ENCODE data around the gene ACSS1.
"Not testable (repeated sequence)": the region's sequence is repeated elsewhere in the genome, so short reads cannot be mapped to it uniquely, and the experiment has no call there.

The ACSS1 gene

DNA sequence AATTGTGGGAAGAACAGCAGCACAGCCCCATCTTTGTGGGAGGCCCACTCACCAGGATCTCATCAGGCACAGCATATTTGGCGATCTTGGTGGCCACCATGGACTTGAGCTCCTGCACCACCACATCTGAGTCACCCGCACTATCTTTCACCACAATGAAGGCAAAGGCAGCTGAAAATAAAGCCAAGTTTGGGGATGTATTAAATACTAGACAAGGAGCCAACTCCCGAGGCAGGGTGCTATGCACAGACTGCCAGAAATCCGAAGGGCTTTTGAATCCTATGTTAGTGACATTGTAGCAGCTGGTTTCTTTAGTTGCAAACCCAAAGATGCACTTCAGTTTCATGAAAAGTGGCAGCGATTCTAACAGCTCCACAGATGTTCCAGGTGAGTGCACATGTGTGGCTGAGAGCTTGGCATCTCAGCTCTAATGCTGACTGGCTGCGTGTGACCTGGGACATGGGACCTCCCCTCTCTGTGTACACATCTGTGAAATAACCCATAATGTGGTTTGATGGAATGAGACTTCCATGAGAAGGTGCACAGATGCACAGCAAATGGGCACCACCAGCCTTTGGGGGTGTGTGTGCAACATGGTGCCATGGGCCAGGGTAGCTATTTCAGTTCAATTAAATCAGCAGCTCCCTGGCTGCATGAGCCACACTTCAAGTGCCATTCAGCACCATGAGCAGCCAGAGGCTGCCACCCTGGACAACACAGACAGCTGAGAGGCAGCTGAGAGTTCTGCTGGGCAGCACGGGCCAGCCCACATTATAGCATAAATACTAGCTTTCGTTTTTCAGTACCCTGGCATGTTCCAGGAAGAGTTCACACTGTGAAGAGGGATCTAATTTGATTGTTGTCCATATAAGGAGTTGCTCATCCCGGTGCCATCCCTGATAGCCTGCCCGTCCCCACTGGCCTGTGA, 48.5 kb downstream of the ACSS1 start:
- no peak for DNase-seq

DNA sequence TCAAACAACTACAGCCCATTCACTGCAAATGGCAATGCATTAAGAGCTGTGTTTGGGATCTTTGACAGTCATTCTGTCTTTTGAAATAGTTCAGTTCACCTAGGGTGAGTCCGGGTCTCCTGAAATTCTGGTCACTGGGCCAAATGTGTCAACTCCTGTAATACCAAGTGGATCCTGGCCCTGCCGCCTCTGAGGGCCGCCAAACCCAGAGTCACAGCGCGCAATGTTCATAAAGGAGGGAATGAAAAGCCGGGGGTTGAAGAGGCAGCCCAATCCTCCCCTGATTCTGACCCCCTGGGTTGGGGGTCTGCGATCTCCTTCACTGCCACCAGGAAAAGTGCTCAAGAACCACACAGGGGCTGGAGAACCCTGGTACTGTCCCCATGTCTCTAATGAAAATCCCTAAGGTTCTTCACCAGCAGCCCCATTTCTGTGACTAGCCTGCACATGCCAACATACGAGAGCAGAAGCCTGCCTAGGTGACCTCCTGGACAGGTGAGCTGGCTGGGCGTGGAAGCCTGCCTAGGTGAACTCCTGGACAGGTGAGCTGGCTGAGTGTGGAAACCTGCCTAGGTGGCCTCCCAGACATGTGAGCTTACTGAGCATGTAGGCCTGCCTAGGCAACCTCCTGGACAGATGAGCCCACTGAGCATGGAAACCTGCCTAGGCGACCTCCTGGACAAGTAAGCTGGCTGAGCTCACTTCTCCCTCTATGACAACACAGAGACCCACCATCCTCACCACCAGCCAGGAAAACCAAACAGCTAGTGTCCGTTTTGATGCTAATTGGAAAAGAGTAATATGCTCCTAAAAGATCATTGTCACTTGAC, 49.3 kb downstream of the ACSS1 start:
- DNase-seq: no peak

DNA sequence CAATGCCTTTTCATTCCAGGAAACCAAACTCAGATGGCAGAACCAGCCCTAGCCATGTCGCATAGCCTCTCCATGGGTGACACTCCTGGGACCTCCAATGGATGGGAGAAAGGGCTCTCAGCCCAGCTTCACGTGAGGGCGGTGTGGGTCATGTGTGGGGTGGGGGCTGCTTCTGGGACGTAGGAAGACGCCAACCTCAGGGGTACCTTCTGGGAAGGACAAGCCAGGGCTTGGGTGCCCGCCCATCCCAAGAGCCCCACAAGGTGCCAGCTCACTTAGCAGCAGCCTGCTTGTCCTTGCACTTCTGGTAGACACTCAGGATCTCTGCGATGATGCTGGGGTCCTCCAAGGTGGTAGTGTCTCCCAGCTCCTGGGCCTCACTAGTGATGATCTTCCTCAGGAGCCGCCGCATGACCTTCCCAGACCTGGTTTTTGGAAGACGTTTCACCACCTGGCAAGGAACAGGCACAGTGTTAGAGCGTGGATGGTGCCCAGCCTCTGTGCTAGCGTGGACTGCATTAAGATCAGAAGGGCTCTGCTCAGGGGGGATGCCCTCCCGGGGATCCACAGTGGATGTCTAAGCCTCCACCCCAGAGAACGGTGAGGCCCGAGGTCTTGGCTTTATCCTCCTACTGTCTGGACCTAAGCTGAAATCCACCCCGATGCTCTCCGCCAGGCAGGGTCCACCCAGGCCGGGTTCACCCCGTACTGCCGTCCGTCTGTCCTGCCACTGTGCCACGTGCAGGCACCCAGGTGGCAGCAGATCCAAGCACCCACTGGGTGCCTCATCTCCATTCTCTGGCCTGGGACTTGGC, 50.2 kb downstream of the ACSS1 start:
- DNase-seq: no peak

DNA sequence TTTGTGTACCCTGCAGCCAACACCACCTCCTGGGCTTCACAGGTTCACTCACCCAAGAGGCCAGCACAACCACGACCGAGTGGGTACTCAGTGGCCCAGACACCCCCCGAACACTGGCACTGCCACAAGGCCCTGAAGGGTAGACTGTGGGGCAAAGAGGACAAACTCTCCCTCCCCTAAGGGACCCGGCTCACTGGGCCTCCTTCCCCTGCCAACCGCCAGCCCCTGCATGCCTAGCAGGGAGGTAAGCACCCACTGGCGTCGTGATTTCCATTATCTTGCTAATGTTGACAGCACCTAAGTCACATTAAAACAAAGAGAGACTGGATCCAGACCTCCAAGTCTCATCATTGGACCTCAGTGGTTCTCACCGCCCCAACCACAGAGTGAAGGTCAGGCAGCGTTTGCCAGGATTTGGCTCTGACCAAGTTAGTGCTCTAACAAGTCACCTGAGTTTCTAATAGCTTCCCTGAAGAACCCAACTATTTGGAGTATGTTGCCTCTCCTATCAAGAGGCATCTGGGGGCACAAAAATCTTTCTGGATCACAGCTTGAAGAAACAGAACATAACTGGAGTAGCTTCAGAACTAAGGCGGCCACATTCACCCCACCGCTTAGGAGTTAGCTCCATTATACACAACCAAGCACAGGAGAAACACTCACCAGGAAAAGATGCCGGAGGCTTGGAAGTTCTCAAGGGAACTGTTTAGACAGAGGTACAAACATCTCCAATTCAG, 51.3 kb downstream of the ACSS1 start:
- DNase-seq: no peak

DNA sequence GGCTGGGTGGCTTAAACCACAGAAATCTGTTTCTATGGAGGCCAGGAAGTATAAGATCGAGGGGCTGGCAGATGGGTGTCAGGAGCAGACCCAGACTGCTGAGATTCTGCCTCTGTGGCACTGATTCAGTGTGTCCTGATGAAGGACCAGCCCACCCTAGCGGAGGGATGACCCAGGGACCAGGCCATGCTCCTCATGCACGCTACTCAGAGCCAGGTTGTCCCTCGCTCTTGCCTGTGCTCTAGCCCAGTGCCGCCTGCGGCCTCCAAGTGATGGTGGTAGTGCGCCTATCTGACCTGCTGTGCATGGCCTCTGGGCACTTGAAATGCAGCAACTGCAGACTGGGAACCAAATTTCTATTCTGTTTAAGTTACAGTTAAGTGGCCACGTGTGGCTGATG, 52.3 kb downstream of the ACSS1 start:
- DNase-seq: no peak

DNA sequence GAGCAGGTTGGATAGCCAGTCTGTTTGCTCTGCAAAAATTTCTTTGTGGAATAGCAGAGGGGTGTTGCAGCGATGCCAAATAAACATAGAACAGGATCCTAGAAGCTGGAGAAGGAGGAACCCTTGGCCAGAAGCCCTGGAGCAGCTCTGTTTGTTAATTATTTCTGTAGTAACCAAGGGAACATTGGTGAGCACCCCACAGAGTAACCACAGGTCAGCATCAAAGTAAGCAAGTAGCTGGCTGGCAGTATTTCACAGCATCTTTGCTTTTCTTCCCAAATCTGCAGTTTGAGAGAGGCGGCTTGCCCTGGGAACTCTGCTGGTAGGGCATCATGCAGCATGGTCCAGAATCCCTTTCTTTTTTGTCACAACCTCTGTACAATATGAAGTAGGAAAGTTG, 52.7 kb downstream of the ACSS1 start:
- no peak for DNase-seq

DNA sequence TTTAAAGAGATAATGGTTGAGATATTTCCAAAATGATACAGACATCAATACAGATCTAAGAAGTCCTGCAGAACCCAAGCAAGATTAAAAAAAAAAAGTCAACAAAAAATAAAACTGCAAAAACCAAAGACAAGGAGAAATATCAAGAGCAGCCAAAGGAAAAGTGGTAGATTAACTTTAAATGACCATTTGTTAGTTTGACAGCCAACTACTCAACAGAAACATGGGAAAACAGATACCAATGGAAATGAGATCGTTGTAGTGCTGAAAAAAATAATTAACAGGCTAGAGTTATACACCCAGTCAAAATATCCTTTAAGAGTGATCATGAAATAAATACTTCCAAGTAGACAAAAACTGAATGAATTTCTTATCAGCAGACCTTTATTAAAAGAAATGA, 54.9 kb downstream of the ACSS1 start:
- DNase-seq: no peak

DNA sequence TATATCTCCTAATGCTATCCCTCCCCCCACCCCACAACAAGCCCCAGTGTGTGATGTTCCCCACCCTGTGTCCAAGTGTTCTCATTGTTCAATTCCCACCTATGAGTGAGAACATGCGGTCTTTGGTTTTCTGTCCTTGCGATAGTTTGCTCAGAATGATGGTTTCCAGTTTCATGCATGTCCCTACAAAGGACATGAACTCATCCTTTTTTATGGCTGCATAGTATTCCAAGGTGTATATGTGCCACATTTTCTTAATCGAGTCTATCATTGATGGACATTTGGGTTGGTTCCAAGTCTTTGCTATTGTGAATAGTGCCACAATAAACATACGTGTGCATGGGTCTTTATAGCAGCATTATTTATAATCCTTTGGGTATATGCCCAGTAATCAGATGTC, 56.6 kb downstream of the ACSS1 start:
- not testable (repeated sequence) for DNase-seq

DNA sequence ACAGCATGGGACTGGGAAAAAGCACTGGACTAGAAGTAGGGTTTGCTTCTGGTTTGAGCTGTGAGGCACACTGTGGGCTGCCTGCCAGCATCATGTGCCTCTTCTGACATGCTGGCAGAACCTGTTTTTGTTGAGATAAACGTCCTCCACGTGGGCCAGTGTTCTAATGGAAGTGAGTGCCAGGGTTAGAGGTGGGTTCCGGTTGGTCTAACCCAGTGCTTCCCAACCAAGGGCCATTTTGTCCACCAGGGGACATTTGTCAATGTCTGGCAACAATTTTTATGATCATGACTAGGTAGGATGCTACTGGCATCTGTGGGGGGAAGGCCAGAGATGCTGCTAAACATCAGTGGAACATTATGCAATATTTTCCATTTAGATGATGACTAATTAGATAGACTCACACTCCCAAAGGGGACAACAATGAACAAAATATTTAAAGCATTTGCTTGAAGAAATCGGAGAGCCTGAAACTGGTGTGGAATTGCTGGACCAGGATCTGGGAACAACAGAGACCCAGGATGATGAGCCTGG, 57.6 kb downstream of the ACSS1 start:
- DNase-seq: no peak

DNA sequence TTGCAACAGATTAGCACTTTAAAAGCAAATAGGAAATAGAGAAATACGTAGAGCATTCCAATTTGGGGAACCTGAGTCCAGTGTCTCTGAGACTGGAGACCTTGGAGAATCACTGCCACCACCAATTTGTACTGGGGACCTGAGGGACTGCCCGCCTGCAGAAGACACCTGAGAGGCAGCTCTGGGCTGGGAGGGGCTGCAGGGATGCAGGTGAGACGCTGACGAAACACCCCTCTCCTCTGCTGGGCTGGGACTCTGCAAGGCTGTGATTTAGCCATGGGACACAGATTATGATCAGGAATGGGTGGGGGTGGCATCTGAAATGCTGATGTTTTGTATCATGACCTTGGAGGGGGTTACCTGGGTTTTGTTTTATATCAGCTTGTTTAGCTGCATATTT, 58.4 kb downstream of the ACSS1 start:
- no peak for DNase-seq

DNA sequence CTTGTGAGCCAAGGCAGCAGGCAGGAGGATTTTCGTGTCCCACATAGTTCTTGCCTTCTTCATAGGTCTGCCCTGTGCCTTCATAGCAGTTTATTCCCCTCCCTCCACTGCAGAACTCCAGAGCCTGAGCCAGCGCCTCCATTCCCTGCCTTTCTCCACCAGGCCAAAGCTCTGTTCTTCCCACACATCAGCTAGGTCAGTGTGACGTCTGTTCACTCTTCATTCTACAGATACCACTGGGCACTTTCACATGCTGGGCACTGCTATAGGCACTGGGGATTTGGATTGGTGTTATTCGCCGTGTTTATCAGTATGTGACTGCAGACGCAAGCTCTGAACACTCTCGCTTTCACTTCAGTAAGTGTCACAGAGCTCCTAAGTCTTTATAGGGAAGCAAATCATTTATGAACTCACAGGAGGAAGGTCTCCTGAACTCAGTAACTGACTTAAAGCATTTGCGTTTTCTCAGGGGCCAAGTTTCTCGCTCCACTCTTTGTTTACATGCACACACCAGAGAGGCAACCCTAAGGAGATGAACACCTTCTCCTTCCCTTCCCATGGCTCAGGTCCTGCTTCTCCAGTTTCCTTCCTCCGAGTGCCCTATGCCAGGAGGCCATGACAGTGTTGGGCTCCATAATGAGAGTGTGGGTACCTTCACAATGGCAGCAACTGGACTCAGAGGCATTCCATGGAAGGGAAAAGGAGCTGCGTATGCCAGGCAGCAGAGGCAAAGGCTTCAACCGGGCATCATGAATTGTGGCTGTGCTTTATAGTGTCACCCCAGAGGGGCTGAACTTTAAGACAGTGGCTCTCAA, 59.1 kb downstream of the ACSS1 start:
- no peak for DNase-seq

DNA sequence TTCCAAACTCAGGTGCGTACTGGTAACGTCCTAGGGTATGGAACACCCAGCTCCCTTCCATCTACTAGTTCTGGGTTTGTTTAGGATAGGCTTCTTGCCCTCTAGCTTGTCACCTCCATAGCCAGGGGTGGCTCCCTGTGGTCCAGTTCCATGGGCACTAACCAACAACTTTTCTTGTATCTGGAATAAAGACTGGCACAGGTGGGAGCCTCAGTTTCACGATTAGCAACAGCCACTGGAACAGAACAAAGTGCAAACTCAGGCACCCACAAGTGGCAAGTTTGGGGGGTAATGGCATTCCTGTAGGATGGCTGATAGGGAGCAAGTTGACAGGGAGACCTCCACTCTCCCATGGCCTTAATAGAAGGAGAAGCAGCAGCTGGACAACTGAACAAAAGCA, 59.8 kb downstream of the ACSS1 start:
- no peak for DNase-seq

DNA sequence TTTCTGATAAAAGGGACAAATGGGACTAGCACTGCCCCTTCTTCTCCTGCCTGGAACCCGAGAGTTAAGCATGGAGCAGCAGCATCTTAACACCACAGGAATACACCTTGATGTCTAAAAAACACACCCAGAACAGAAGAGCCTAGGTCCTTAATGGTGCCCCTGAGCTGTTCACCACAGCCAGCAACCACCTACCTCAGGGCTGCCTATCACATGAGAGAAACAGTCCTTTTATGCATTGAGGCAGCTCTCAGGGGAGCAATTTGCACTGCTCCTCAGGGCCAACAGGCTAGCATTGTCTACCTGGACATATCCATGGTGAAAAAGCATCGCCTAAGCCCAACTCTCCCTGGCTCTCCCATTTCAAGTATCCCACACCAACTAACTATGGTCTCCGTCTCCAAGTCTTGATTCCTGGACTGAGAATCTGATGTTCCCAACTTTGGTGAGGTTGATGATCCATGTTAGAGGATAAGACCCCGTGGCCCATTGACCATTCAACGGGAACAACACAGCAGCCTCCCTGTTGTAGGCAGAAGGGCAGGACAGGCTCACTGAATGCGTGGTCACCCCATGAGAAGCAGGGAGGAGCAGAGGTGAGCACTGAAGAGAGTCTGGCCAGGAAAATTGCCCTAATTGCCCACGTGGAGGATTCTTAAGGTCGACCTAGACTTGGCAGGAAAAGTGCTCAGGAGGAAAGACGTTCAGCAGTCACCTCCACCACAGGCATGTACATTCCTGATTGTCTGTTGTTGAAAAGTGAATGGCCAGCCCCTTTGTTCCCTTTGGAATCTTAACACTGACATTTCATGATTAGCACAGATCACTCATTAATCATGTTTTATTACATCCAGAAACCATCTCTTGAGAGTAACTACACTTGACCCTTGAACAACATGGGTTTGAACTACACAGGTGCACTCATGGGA, 61.2 kb downstream of the ACSS1 start:
- DNase-seq: no peak

DNA sequence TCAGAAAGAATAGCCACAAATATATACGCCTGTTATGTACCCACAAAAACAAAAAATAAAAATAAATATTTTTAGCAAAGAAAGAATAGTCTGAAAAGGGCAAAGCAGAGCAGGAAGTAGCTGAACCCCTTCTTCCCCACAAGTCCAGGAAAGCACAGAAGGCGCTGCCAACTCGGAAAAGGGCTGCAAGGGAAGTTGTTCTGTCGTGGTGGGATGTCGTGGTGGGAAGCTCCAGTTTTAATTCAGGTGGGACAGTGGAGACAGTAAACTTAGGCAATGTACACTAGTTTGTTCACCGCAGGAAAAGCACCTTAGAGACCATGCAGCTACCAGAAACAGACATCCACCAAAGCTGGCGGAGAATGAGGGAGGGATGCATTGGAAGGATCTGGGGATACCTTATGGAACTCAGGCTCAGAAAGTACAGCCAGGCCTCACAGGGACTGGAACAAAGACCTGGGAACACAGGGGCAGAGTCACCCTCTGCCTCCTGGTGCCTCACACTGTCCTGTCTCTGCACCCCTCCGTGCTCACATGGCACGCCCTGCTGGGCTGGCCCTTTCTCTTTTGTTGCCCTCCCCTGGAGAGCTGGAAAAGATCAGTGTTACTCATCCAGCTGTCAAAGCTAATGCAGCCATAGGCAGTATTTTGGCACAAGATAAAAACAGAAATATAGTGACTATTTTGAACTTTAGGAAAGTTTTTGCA, 62.0 kb downstream of the ACSS1 start:
- no peak for DNase-seq

DNA sequence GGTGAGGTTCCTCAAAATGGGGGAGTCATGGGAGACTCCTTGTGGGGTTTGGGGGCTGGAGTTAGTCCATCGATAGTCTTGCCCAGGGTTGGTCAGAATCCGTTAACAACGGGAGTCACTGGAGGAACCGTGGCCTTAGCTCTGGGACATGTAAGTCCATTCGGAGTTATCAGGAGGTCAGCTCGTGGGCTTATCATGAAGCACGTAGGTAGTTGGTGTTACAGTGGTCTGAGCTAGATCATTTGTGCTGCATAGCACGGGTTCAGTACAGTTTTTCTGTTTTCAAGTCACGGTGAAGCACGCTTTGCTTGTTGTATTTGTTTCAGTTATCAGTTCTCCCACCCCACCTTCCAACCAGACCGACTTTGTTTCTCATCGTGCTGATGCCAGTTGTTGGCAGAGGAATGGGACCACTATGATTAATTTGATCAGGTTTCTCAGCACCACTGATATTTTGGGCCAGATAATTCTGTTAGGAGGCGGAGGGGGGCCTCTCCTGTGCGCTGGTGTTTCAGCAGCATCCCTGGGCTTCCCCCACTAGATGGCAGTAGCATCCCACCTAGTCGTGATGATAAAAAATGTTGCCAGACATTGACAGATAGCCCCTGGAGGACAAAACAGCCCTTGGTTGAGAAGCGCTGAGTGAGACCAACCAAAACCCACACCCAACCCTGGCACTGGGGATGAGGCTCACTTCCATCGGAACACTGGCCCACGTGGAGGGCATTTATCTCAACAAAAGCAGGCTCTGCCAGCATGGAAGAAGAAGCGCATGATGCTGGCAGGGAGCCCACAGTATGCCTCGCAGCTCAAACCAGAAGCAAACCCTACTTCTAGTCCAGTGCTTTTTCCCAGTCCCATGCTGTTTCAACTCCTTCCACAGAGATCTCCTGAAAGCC, 63.2 kb downstream of the ACSS1 start:
- DNase-seq: peak; percentile 35

DNA sequence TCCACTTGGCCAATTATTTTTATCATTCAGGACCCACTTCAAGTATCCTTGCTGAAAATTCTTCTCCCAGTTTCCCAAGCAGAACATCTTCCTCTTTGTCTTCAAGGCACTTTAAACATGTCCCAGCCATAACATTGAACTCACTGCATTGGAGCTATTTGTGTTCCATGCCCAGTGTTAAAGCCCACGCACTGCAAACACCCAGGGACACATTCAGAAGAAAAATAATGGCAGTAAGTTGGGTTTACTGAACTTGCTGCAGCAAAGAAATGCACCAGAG, 63.8 kb downstream of the ACSS1 start:
- DNase-seq: no peak

DNA sequence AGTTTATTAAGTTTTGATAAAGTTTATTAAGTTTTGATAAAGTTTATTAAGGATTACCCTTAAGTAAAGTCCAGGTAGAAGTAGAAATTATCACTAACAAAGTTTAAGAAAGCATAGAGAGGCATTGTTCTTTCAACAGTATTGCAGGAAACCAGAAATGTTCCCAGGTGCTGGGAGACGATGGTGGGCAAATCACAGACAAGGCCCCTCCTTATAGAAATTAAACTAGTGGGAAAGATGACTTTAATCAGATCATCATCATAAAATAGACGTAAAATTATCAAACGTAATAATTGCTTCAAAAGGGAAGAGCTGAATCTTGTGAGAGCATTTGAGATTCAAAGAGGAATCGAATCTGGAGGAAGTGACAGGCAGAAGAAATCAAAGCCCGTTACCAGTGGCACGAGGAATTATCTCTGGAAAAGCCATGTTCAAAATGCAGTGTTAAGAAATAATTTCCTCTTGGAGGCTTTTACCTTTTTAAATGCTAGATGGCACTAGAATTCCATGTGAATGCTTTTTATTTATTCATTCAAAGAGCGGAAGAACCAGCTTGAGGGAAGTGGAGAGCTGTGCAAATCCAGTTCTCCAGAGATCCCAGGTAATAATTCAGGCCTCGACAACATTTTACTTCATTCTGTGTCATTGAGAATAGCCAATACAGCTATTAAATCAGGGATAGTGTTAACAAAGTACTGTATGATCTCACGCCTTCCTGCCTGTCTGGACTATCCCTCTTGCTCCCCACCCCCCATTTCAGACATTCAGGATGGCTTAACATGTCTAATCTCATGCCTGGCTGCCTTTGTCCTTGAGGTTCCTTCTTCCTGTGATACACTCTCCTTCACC, 64.4 kb downstream of the ACSS1 start:
- peak; percentile 15 for DNase-seq

All from DMS 273 treated with DMSO at 0.1 percent for 48 hours (cell line).